Hematopoietic multipotent progenitor cell treated with erythropoietin and hydrocortisone succinate and interleukin-3 and kit ligand, for 8 days (in vitro differentiated cells): Measurements from ENCODE around the gene ATG10.
"Not testable (repeated sequence)": the region's sequence is repeated elsewhere in the genome, so short reads cannot be mapped to it uniquely, and the experiment has no call there.

Experiments
- DNase-seq: peaks from one replicate; pipeline ENCODE4 v3.0.0-alpha.2; 2015

ATG10 gene

DNA sequence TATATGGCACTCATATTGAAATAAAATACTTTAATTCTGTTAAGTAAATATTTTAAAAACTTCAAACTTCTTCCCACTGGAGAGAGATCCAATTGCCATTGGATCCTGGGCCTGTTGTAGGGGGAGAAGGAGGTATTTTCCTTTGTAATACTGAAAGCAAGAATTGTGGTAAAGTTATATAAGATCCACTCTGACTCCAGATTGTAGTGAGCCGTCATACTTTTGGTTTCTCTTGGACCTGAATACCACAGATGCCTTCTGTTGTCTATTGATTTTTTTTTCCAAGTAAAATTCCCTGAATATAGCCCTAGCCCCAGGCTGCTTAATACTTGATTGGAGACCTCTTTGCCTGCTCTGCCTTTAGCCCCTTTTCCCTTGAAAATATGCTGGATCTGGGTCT lies 86.9 kb downstream of the ATG10 start:
- DNase-seq, result no peak

DNA sequence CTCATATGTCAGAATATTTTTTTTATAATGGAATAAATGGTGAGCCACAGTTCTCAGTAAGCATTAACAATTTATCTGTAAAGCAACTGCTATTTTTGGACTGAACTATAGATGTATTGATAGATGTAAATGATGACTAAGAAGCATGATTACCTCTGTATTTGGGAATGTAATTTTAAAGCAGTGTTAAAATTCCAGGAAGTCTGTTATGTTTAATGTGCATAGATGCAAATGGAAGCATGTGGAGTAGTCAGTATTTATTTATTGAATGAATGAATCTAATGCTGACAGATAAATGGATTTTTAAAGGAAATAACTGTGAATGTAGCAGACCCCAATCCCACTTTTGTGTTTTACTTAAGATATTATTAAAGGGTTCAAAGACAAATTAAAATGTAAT lies 95.0 kb downstream of the ATG10 start:
- no peak for DNase-seq

DNA sequence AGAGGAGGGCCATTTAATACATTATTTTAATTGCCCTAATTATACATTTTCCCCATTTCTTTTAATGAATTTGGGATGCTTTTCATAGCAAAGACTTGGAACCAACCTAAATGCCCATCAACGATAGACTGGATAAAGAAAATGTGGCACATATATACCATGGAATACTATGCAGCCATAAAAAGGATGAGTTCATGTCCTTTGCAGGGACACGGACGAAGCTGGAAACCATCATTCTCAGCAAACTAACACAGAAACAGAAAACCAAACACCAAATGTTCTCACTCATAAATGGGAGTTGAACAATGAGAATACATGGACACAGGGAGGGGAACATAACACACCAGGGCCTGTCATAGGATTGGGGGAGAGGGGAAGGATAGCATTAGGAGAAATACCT lies 96.2 kb downstream of the ATG10 start:
- not testable (repeated sequence) for DNase-seq

DNA sequence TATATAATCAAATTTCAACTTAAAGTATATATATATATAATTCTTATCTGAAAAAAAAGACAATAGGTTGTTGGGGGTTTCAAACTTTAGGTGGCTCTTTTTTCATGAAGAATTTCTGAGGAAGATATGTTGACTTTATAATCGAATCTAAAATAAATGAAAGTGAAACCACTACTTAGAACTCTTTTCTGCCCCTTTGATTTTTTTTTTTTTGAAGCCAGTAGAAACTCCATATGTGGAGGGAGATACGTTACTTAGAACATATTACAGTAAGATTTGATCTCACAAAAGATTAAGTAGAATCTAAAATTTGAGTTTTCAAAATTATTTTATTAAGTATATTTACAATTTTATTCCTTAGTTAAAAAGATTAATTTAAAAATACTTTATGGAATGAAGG lies 96.9 kb downstream of the ATG10 start:
- no peak for DNase-seq

DNA sequence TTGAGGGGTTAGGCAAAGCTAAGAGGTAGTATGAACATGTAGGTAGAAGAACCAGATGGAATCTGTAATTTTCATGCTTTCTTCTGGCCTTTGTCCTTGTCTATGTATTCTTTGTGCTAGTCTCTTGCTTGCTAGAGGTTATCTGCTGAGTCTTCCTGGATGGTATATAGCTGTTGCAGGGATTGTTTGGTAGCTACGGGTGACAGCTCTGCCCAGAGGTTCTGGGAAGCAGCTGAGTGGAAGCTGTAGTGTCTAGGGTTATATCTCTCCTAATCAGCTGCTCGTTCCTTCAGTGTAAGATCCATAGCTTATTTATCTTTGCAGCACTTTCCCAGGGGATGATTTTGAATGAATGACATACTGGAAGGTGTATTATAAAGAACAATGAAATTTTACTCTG lies 100.3 kb downstream of the ATG10 start:
- DNase-seq, result no peak

DNA sequence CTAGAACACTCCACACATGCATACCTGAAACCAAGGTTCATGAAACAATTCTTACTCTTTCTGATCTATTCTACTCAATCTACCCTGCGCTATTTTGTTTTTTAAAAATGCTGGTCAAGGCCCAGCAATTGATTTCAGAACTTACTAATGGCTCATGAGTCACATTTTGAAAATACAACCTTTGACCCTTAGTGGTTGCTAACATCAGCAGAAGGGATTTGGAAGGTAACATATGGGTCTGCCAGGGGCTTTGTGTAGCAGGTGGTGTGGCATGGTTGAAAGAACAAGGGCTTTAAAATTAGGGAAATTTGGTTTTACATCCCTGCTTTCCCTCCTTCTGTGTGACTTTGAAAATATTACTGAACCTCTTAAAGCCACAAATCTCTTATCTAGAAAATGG lies 101.4 kb downstream of the ATG10 start:
- DNase-seq, result no peak

DNA sequence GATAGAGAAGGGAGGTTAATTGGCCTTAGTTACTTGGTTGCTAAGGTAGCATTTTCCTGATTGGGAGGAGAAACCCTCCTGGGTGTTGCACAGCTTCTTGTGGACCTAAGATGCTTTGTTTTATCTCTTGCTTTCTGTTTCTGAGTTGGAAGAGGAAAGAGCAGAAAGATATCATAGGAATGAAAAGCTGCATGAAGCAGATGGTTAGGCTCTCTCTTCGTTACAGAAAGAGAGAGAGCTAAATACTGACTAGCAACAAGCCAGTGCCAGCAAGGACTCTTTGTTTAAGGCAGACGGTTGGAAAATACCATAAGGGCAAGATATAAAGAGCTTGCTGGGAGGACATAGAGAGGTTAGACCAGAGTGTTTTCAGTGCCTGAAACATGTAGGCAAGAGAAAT lies 103.1 kb downstream of the ATG10 start:
- no peak for DNase-seq

DNA sequence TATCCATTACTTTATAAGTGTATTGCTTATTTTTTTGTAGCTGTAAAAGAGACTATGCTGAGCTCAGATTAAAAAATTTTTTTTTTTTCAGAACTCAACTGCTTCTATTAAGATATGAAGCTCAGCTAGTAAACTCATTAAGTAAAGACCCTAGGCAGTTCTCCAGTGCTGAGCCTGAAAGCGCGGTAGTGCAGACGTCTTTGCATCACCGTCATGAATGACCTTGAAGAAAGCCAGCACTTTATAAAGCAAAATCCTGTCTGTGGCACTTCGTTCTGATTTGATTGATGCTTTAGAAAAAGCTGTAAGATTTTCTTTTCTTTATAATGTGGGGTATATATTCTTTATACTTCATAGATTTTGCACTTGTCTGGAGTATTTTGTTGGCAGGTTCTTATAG lies 105.7 kb downstream of the ATG10 start:
- no peak for DNase-seq

DNA sequence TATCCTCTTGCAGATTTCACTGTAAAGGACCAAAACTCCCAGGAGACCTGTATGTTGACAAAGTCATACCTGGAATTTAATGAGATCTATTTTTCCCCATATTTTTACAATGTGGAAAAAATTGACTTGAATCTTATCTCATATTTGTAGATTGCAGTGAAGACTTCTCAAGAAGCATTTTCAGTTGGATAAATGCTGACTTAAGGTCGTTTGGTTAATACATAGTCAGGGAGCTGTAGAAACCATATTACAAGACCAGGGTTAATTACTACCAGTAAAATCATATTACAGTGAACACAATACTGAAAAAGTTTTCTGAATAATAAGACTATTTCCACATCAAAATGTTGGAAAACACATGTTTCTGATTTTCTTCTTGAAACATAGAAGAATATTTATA lies 119.8 kb downstream of the ATG10 start:
- DNase-seq, result no peak

DNA sequence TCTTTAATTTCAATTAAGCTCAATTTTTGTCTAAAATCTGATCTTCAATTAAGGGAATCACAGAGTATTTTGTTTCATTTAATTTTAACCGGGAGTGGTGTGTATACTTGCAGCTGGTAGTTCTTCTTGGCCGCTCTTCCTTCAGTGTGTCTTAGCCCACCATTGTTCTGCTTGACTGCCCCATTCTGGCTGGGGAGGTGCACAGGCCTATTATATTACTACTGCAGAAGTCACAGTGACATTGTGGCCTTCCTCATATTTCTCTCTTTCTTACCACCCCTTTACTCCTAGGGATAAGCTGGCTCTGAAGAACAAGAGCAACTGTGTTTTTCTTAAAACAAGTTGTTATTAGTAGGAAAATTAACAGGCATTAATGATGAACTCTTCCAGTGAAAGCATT lies 123.7 kb downstream of the ATG10 start:
- DNase-seq, result no peak

DNA sequence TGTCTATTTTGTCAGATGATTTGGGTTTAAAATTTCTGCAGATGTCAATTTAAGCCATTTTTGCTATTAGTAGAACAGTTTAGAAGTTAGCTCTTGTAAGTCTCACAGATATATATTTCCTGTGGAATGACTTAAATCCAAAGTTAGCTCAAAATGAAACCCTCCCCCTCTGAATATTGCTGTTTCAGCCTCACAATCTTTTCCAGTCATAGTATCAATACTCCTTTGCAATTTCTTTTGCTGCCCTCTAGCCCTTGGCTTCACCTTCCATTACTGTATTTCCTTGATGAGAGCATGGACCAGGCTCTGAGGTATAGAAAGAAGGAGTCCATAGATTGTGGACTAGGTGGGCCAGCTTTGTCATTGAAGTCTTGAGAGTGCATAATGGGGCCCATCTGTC lies 124.4 kb downstream of the ATG10 start:
- DNase-seq, result no peak

DNA sequence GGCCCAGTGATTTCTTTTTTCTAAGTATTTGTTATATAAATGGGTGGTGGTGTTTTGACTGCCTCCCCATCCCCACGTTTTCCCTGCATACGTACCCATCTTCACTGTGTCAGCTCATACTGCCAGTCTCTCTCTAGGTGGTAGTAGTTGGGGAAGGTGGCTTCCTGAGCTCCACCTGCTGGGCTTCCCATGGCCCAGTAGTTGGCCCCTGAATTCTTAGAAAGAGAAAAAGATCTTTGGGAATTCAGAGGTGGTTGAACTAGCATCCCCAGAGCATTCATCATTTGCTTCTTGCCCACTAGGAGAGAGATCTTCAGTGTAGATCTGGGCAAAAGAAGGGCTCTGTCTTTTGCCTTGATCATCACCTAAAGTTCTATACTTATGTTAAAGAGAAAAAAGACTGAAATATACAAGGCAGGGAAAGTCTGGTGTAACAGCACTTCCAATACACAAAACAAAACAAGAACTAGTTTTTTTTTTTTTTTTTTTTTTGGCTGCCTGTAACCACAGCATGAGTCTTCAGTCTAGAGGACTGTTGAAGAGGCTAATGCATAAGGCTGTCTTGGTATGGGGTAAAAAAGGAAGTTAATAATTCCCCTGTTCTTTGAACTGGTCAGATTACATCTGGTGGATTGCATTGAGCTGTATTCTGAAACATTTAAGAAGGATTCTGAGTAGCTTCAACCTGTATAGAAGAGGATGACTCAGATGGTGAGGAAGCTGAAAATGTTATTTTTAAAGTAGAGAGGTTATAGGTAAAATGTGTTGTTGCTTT lies 128.7 kb downstream of the ATG10 start:
- peak; percentile 32 for DNase-seq

DNA sequence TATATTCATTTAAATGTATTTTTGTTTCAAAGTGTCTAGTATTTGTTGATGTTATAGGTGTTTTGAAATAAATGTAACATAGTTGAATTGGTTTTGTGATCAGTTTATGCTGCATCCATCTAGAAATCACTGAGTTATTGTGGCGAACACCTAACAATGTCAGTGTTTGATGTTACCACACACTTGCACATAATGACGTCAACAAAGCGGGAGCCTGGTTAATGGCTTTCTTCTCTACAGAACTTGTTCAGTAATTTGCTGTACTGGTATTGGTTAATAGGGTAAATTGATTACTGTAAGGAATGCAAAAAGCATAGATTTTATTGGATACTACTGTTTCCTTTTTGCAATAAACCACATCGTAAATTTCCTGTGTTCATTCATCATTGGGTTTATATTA lies 133.0 kb downstream of the ATG10 start:
- no peak for DNase-seq

DNA sequence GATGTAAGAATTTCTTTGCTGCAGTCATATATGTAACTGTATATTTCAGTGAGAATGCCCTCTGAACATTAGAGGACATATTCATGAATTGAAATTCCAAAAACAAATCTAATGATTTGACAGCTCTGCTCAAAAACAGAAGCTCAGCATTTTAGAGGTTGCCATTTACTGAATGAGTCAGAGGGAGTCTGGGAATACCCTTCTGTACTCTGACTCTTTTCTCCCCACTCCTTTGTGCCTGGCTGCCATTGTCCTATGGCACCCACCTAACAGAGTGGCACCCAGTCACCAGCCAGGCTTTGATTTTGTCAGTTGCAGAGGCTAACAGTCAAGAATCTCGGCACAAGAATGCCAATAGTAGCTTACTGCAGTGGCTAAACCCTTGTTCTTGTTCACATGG lies 133.6 kb downstream of the ATG10 start:
- no peak for DNase-seq

DNA sequence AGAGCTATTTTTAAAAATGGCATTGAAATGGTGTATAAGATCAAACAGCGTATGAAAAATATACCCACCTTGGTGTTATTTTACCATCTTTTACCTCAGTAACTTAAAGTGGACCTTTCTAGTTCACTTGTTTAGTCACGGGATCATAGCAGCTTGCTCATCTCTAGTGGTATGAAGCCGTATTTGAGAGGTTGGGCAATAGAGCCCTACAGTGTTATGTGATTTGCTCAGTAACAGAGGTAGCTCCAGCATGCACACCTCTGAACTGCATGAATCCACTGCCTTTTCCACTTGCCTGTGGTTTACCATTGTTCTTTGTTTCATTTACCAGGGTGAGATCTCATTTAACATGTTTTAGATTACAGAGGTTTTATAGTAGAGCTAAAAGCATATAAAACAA lies 134.4 kb downstream of the ATG10 start:
- DNase-seq, result no peak

DNA sequence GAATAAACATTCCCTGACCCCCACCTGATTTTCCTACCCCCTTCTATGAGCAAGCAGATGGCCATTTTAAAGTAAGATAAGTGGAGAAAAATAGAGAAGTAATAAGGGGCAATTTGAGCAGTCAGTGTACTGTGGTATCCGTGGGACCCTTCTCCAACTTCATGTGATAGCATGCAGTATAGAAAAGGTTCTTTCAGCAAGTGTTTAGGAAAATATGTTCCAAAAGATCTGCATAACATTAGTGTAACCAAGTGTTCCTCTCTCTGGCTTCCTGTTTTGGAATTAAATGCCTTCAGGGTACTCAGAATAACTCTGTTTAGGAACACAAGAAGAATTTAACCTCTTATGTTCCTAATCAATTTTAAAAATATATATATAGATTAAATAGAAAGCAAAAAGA lies 134.9 kb downstream of the ATG10 start:
- DNase-seq, result peak; percentile 10

DNA sequence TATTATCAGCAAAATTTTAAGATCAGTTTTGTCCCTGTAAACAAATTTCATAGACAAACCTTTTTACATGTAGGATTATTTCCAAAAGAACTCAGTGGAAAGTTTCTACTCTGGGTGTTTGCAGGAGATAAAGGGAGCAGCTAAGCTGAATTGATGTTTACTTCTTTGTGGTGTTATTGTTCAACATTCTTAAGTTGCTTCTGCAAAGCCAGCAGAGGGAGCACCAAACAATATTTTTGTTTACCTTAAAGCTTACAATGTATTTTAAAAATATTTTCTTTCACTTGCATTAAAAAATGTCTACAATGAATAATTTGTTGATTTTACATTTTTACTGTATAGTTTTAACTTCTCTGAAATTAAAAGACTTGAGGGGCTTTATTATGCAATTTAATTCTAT lies 135.4 kb downstream of the ATG10 start:
- peak; percentile 57 for DNase-seq

DNA sequence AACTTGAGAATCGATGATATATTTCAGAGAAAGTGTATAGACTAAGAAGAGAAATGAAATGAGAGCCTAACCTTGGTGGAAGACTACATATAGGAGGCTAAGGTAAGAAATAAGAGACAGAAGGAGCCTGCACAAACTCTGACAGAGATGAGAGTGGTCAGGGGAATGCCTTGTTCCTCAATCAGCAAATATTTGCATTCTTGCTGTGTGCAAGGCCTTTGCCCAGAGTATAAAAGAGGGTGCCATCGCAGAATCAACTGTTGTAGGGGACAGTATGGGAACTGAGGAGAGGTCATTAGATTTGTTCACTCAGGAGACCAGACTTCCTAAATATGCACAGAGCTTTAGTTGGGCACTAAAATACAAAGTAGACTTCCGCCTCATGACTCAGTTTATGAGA lies 137.2 kb downstream of the ATG10 start:
- no peak for DNase-seq

DNA sequence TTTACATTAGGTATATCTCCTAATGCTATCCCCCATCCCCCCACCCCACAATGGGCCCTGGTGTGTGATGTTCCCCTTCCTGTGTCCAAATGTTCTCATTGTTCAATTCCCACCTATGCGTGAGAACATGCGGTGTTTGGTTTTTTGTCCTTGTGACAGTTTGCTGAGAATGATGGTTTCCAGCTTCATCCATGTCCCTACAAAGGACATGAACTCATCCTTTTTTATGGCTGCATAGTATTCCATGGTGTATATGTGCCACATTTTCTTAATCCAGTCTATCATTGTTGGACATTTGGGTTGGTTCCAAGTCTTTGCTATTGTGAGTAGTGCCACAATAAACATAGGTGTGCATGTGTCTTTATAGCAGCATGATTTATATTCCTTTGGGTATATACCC lies 138.1 kb downstream of the ATG10 start:
- DNase-seq, result not testable (repeated sequence)

DNA sequence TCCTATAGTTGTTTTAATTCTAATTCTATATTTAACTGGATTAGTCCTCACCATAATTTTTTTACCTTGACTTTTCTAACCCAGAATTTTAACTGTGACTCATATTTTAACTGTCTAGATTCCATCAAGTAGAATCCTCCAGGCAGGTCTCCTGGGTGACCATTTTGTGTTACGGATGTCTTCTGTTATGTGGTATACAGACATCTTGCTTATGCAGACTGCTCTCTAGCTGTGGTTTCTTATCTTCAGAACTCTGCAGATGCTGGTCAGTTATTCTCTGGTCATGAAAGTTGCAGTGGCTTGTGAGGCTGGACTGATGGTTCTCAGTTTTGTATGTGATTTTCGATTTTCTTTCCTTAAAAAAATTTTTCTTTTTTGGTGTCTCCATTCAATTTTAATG lies 139.4 kb downstream of the ATG10 start:
- peak; percentile 80 for DNase-seq

DNA sequence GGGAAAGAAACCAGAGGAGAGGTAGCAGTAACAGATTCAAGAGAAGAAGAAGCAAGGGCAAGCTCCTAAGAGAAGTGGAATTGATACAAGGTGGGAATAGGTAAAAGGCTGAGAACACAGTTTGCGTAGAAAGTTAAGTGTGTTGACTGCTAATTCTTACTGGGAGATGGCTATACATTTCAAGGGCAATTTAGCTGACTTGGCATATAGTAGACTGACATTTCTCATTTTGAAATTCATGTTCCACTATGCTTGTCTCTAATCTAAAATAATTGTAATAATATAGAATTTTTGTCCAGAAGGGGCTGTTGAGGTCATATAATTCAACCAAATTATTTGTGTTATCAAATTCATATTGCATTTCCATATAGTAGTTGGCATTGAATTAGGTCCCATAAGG lies 144.0 kb downstream of the ATG10 start:
- no peak for DNase-seq

DNA sequence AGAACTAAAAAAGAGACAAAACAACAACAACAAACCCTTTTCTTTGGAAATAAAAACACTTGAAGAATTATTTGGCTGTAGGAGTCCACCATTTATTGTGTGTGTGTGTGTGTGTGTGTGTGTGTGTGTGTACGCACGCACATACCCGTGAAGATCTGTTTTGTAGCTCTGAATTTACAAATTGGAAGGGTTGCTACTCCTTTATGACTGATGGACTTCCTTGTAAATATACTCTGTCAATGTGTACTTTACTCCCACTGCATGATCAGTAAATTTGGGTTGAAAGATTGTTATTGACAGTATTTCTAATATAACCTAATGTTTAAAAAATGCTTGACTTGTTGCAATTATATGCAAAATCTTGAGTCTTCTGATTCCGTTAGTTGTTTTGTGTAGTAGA lies 148.1 kb downstream of the ATG10 start:
- DNase-seq, result no peak

DNA sequence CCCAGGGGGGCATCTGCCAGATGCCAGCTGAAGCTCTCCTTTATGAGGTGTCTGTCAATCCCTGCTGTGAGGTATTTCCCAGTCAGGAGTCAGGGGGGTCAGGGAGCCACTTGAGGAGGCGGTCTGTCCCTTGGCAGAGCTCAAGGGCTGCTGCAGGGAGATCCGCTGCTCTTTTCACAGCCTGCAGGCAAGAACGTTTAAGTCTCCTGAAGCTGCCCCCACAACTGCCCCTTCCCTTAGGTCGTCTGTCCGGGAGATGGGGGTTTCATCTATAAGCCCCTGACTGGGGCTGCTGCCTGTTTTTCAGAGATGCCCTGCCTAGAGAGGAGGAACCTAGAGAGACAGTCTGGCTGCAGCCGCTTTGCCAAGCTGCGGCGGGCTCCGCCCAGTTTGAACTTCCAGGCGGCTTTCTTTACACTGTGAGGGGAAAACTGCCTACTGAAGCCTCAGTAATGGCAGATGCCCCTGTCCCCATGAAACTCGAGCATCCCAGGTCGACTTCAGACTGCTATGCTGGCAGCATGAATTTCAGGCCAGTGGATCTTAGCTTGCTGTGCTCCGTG lies 158.0 kb downstream of the ATG10 start:
- DNase-seq, result no peak

DNA sequence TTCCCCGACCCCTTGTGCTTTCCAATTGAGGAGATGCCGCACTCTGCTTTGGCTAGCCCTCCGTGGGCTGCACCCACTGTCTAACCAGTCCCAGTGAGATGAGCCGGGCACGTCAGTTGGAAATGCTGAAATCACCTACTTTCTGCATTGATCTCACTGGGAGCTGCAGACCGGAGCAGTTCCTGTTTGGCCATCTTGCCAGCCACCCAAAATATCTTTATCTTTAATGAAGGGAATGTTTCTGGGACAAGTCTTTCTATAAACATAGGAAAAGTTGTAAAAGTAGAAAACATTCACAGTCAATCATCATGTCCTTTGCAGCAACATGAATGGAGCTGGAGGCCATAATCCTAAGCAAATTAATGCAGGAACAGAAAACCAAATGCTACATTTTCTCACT lies 158.8 kb downstream of the ATG10 start:
- no peak for DNase-seq

DNA sequence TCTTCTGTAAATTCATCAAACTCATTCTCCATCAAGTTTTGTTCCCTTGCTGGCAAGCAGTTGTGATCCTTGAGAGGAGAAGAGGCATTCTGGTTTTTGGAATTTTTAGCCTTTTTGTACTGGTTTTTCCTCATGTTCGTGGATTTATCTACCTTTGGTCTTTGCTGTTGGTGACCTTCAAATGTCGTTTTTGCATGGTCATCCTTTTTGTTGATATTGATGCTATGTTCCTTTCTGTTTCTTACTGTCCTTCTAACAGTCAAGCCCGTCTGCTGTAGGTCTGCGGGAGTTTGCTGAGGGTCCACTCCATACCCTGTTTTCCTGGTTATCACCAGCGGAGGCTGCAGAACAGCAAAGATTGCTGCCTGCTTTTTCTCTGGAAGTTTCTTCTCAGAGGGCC lies 165.4 kb downstream of the ATG10 start:
- DNase-seq, result no peak
